Prostate gland (tissue), 2 donors: Measurements from ENCODE around the gene RPTOR. TPM values are rescaled to one million over a fixed set of nuclear protein-coding genes. Genes with fewer than 3 reads are reported as not detected.
A peak's percentile ranks its signal among the peaks of the same experiment; 100 is the strongest.

Source experiments
- DNase-seq: peaks from one replicate; pipeline ENCODE4 v3.0.0-alpha.2; 2019; ENCODE audit warnings: low spot score
- H3K27ac ChIP-seq, 2 donors: fragments of 200-600 bp; sonication (generic); 2 replicates each; pipeline ENCODE4 v1.5.1; 2017 to 2019
- H3K27me3 ChIP-seq: fragments of 200-600 bp; sonication (generic); replicated peaks from 2 replicates; pipeline ENCODE4 v1.5.1; 2019; ENCODE audit not compliant: insufficient read depth
- H3K36me3 ChIP-seq, 2 donors: fragments of 200-600 bp; sonication (generic); 1 replicate in 1 of 2; 2 replicates in 1 of 2; pipeline versions ENCODE4 v1.5.1 to v1.8.1; 2017 to 2019
- H3K4me1 ChIP-seq: fragments of 200-600 bp; sonication (generic); replicated peaks from 2 replicates; pipeline ENCODE4 v1.5.1; 2019
- H3K4me3 ChIP-seq, 2 donors: fragments of 200-600 bp; sonication (generic); 2 replicates each; pipeline ENCODE4 v1.5.1; 2017 to 2019
- H3K9me3 ChIP-seq: fragments of 200-600 bp; sonication (generic); 2 replicates; pipeline ENCODE4 v1.5.1; 2017
- POLR2A ChIP-seq: fragments of 450-650 bp; IDR thresholded peaks from one replicate; pipeline ENCODE4 v1.6.1; 2016; ENCODE audit warnings: antibody characterized with exemption, mild to moderate bottlenecking
- POLR2AphosphoS5 ChIP-seq: sonication (generic); formaldehyde crosslinking; IDR thresholded peaks from one replicate; pipeline ENCODE4 v1.6.1; 2017; ENCODE audit warnings: antibody characterized with exemption
- WGBS: methylation state at CpG from one replicate; pipeline ENCODE4 v1.1.5; 2018; 5-methylcytosine and 5-hydroxymethylcytosine counted together
- intact Hi-C: fragments of 100-400 bp; cut with DNase I; formaldehyde crosslinking; loops from one replicate; pipeline ENCODE4 v1.14.2; 2022
- total RNA-seq, 2 donors: library from RNA; depleted of rRNA; stranded (reverse); fragments of >200 nt; gene quantifications; one replicate each; pipeline ENCODE4 v1.1.0, GENCODE V29; 2016
- TF ChIP-seq, protein P1 (sequence below), 4 experiments: fragments of 200-600 bp in 2 of 4; fragments of 450-650 bp in 2 of 4; sonication (generic) in 2 of 4; IDR thresholded peaks; 1 replicate in 3 of 4; 2 replicates in 1 of 4; pipeline ENCODE4 v1.5.1; 2016 to 2019; ENCODE audit warnings: antibody characterized with exemption in 4 of 4, mild to moderate bottlenecking in 2 of 4, moderate library complexity in 2 of 4

Gene RPTOR, protein sequence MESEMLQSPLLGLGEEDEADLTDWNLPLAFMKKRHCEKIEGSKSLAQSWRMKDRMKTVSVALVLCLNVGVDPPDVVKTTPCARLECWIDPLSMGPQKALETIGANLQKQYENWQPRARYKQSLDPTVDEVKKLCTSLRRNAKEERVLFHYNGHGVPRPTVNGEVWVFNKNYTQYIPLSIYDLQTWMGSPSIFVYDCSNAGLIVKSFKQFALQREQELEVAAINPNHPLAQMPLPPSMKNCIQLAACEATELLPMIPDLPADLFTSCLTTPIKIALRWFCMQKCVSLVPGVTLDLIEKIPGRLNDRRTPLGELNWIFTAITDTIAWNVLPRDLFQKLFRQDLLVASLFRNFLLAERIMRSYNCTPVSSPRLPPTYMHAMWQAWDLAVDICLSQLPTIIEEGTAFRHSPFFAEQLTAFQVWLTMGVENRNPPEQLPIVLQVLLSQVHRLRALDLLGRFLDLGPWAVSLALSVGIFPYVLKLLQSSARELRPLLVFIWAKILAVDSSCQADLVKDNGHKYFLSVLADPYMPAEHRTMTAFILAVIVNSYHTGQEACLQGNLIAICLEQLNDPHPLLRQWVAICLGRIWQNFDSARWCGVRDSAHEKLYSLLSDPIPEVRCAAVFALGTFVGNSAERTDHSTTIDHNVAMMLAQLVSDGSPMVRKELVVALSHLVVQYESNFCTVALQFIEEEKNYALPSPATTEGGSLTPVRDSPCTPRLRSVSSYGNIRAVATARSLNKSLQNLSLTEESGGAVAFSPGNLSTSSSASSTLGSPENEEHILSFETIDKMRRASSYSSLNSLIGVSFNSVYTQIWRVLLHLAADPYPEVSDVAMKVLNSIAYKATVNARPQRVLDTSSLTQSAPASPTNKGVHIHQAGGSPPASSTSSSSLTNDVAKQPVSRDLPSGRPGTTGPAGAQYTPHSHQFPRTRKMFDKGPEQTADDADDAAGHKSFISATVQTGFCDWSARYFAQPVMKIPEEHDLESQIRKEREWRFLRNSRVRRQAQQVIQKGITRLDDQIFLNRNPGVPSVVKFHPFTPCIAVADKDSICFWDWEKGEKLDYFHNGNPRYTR (N-terminal part only)
- total RNA-seq = 10 to 100 TPM; 30.3 to 62.5 TPM

DNA sequence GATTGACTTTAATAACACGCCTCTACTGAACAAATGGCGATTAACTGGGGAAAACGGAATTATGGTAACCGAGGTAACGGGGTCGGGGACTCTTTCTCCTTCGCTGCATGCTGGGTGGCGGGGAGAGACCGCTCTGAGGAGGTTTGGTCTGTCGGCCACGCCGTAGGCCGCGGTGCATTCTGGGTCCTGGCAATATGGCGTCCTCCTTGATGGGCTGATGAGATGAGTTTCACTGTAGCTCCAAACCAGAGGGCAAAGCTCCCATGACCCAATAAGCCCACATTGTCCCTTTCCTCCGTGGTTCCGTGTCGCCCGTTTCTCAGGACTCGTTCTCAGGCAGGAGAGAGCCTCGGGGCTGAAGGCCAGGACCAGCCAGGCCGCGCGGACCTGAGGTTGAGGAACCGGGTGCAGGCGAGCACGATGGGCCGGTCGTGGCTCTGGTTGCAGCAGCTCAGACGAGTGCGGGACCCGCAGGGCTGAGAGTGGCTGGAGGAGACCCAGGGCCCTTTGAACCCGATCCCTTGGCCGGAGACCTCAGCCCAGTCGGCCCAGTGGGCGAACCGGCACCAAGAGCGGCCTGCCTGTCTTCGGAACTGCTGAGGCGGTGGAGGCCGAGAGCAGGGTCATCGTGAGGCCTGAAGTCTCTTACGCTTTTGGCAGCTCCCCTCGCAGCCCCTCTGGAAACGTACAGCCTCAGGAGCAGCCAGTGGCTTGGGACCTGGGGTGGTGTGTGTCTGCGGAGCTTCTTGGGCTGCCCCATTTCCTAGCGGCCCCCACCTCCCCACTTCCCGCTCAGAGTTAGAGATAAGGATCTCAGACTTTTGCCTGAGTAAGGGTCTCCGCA, at the start of gene RPTOR:
RPTOR (plus strand) TSS at position 184 of the 844 bp plus-strand sequence. CDS start 792 bp downstream, outside the sequence.
- peak; percentile 87 for DNase-seq
- H3K27me3 ChIP-seq = no peaks in the 10 kb centered on the region
- peak within 1 kb of the TSS; percentile 78 for H3K4me3 ChIP-seq
- peak within 1 kb of the TSS; percentile 65 to 66 for H3K27ac ChIP-seq
- under 1% methylated on average over 40 of the region's 49 CpGs for WGBS
- peaks cover 6% of the 10 kb centered on the region for H3K4me1 ChIP-seq
- no peaks in the 10 kb centered on the region for H3K9me3 ChIP-seq
- intact Hi-C loops = loop anchor here (10.0 kb wide), 1 partner anchor 320 kb away; no protein-coding TSS in a partner anchor
- no peaks in the 10 kb centered on the region for H3K36me3 ChIP-seq
- peak; percentile 98 for TF ChIP-seq POLR2AphosphoS5
- TF ChIP-seq, protein P1, sequence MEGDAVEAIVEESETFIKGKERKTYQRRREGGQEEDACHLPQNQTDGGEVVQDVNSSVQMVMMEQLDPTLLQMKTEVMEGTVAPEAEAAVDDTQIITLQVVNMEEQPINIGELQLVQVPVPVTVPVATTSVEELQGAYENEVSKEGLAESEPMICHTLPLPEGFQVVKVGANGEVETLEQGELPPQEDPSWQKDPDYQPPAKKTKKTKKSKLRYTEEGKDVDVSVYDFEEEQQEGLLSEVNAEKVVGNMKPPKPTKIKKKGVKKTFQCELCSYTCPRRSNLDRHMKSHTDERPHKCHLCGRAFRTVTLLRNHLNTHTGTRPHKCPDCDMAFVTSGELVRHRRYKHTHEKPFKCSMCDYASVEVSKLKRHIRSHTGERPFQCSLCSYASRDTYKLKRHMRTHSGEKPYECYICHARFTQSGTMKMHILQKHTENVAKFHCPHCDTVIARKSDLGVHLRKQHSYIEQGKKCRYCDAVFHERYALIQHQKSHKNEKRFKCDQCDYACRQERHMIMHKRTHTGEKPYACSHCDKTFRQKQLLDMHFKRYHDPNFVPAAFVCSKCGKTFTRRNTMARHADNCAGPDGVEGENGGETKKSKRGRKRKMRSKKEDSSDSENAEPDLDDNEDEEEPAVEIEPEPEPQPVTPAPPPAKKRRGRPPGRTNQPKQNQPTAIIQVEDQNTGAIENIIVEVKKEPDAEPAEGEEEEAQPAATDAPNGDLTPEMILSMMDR (IDR thresholded peaks at IDR 0.05) = peak in 2 of 4 experiments; percentile 20 to 27
- TF ChIP-seq POLR2A = peak; percentile 13

DNA sequence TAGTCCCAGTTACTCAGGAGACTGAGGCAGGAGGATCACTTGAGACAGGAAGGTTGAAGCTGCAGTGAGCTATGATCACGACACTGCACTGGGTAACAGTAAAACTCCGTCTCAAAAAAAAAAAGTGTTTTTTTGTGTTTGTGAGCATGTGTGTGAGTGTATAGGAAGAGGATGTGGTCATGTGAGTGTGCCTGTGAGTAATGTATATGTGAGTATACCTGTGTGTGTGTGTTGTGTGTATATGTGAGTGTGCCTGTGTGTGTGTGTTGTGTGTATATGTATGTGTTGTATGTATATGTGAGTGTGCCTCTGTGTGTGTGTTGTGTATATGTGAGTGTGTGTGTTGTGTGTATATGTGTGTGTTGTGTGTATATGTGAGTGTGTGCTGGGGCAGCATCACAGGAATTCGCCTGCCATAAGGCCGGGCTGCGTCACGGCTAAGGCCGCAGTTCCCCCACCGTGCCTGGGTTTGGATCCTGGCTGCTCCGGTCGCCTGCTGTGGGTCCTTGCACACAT, 46.9 kb upstream of the RPTOR start:
- H3K4me1 ChIP-seq = no peaks in the 10 kb centered on the region
- WGBS = 75% methylated on average over 10 of the region's 10 CpGs
- no peaks in the 10 kb centered on the region for H3K36me3 ChIP-seq
- no peaks in the 10 kb centered on the region for H3K27me3 ChIP-seq
- H3K9me3 ChIP-seq = no peaks in the 10 kb centered on the region
- no peak overlapping the region for H3K27ac ChIP-seq
- TF ChIP-seq POLR2AphosphoS5 (no peak), POLR2A (no peak)
- TF ChIP-seq, protein P1 (IDR thresholded peaks at IDR 0.05) = no peak
- intact Hi-C loops = no loop called here
- no peak for DNase-seq
- no peak overlapping the region for H3K4me3 ChIP-seq

DNA sequence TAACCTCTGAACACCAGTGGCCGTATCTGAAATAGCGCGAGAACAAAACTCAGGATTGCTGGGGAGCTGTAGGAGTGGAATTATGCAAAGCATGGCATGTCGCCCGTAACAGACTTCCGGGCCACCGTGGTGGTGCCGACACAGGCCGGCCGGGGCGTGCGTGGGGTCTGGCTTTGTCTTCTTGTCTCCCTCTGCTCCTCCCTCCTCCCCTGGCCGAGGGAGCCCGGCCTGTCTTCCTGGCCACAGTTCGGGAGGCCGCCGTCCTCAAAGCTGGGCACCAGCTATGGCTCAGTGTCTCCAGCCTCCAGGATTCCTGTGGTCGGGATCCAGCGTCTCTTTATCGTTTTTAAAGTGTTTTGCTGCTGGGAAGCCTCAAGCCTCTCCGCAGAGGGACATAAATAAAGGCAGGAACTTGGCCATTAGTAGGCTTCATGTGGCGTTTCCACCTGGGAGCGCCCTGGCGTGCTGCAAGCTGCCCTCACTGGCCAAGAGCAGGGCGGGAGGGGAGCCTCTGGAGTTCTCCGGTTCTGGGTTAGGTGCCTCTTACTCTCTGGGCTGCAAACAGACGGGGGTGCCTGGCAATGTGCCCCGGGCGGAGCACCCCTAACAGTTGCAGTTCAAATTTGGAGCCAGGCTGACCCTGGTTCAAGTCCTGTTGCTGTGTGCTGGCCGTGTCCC, 46.3 kb upstream of the RPTOR start:
- DNase-seq = no peak
- H3K4me3 ChIP-seq = no peak overlapping the region
- H3K36me3 ChIP-seq = no peaks in the 10 kb centered on the region
- intact Hi-C loops = no loop called here
- no peak overlapping the region for H3K27ac ChIP-seq
- TF ChIP-seq, protein P1 (IDR thresholded peaks at IDR 0.05) = no peak
- TF ChIP-seq POLR2AphosphoS5 = no peak
- no peak for TF ChIP-seq POLR2A
- WGBS = 48% methylated on average over 30 of the region's 30 CpGs
- H3K4me1 ChIP-seq = no peaks in the 10 kb centered on the region
- H3K9me3 ChIP-seq = no peaks in the 10 kb centered on the region
- no peaks in the 10 kb centered on the region for H3K27me3 ChIP-seq

DNA sequence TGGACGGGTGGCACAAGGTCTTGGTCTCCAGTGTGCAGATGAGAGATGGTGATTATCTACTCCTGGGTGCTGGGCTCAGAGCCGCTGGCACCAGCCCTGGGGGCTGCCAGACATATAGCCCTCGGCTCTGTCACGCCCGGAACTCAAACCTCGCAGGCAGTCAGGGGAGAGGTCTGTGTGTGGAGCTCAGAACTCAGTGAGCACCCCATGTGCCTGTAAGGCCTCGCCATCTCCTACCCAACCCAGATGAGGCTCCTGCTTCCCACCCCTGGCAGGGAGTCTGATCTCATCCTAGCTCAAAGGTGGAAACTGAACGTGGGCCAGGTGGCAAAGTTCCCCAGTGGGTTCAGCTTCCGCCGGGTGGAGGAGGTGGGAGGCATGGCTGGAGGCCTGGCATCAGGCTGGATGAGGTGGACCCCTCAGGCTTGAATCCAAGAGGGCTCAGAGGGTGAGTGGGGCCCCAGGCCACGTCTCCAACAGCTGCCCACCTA, 45.7 kb upstream of the RPTOR start:
- TF ChIP-seq, protein P1 (IDR thresholded peaks at IDR 0.05) = no peak
- TF ChIP-seq POLR2A = no peak
- TF ChIP-seq POLR2AphosphoS5 = no peak
- DNase-seq = no peak
- Histone ChIP-seq H3K27me3 (no peaks in the 10 kb centered on the region), H3K4me3 (no peak overlapping the region), H3K36me3 (no peaks in the 10 kb centered on the region), H3K27ac (no peak overlapping the region), H3K9me3 (no peaks in the 10 kb centered on the region), H3K4me1 (no peaks in the 10 kb centered on the region)
- WGBS = 72% methylated on average over 7 of the region's 11 CpGs
- intact Hi-C loops = no loop called here
